Fibroblast of pulmonary artery (primary cell): Measurements from ENCODE around the gene IFIT5.
"Not testable (repeated sequence)": the region's sequence is repeated elsewhere in the genome, so short reads cannot be mapped to it uniquely, and the experiment has no call there.

ENCODE experiments used
- DNase-seq: peaks from one replicate; pipeline ENCODE4 v3.0.0-alpha.2; 2010; ENCODE audit warnings: low read depth
- H3K4me3 ChIP-seq: replicated peaks from 2 replicates; pipeline ENCODE4 v1.5.1; 2011; ENCODE audit warnings: low read depth, mild to moderate bottlenecking, control low read depth, low read length, moderate library complexity
- CTCF ChIP-seq: IDR thresholded peaks from 2 replicates; pipeline ENCODE4 v1.5.1; 2011; ENCODE audit warnings: mild to moderate bottlenecking, control low read depth, low read length, inconsistent platforms; ENCODE audit errors: missing control alignments

Gene IFIT5

GRCh38 chr10:89388806-89389205 lies 25.6 kb upstream of the IFIT5 start:
- no peak overlapping the region for H3K4me3 ChIP-seq
- no peak for DNase-seq

GRCh38 chr10:89389254-89389653 lies 25.1 kb upstream of the IFIT5 start:
- DNase-seq: peak; percentile 70
- peak; percentile 50 for TF ChIP-seq CTCF

More at GRCh38 chr10:89388806-89389205, 25.6 kb upstream of the IFIT5 start:
- no peak for TF ChIP-seq CTCF

GRCh38 chr10:89390476-89391225 lies 23.7 kb upstream of the IFIT5 start:
- no peak for DNase-seq
- H3K4me3 ChIP-seq: no peak overlapping the region
- no peak for TF ChIP-seq CTCF

More at GRCh38 chr10:89389254-89389653, 25.1 kb upstream of the IFIT5 start:
- no peak overlapping the region for H3K4me3 ChIP-seq

DNA sequence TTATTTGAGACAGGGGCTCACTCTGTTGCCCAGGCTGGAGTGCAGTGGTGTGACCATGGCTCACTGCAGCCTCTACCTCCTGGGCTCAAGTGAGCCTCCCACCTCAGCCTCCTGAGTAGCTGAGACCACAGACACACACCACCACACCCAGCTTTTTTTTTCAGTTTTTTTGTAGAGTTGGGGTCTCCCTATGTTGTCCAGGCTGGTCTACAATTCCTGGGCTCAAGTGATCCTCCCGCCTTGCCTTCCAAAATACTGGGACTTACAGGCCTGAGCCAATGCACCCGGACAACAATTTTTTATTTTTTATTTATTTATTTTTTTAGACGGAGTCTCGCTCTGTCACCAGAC lies 23.2 kb upstream of the IFIT5 start:
- DNase-seq, H3K4me3 ChIP-seq: not testable (repeated sequence)

DNA sequence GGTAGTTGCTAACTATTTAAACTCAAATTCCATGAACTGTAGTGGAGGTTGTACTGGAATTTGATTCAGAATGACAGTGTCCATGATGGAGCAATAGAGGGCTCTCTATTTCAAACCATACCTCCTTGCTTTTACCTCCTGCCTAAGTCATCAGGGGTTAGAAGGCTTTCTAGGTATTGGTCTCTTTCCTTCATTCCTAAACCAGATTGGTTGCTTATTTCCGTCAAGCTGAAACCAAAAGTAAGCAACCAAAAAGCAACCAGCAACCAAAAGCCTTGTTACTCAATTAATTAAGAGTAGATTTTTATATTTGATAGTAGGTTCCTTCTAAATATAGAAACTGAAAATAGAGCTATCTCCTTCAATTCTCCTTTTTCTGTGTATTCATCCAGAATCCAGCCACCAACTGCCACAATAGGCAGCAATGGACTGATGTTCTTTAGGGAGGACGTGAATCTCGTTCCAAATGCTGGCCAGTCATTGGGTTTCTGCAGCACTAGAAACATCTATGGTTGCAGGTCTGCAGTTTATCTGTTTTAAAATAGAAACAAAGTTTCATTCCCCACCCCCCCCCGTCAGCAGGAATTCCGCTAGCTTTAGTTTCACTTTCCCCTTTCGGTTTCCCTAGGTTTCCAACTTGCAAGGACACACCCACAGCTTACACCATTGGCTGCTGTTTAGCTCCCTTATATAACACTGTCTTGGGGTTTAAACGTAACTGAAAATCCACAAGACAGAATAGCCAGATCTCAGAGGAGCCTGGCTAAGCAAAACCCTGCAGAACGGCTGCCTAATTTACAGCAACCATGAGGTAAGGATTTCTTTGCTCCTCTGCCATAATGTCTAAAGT lies 22.2 kb upstream of the IFIT5 start, which contains the start of gene IFIT1:
Gene IFIT1, plus strand, starts transcription at position 717 of the 850 bp plus-strand sequence. Its CDS starts 90 bp downstream, at position 807.
- peak; percentile 95 for DNase-seq
- peak within 1 kb of the TSS; percentile 76 for H3K4me3 ChIP-seq
- no peak for TF ChIP-seq CTCF

DNA sequence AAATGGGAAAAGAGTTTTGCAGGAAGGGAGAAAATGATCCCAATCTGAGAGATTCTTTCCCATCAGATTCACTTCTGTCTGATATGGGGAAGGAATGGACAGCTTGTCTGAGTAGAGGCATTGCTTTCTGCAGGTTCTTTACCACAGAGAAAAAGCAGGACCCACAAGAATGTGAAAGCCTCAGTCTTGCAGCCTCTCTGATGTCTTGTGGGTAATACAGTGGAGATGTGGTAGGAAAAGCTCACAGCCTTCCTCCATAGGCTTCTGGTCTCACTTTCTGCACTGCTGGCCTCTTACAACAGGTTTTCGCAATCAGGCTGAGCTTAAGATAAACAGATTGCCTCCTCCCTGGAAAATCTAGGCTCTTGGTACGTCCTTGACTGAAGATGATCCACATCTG lies 21.4 kb upstream of the IFIT5 start:
- no peak for TF ChIP-seq CTCF
- peak overlapping the region; percentile 76 for H3K4me3 ChIP-seq
- DNase-seq: peak; percentile 82

GRCh38 chr10:89393898-89394297 lies 20.5 kb upstream of the IFIT5 start:
- TF ChIP-seq CTCF: no peak
- DNase-seq: no peak
- H3K4me3 ChIP-seq: peak overlapping the region; percentile 76
